ENCODE data around the gene MARK2.

GRCh38 chr11:63795066-63795465, 43.8 kb upstream of the MARK2 start:
- no peak for TF ChIP-seq CTCF (IDR thresholded peaks at IDR 0.05)
- no peak for TF ChIP-seq POLR2A (IDR thresholded peaks at IDR 0.05)
